NT2/D1 (cell line): ENCODE results near the gene TIGD7.
"Not testable (repeated sequence)": the region's sequence is repeated elsewhere in the genome, so short reads cannot be mapped to it uniquely, and the experiment has no call there.

ENCODE experiments used
- DNase-seq: peaks from one replicate; pipeline ENCODE4 v3.0.0-alpha.2; 2011; ENCODE audit warnings: low read depth, low spot score
- H3K27me3 ChIP-seq: 2 replicates; pipeline ENCODE4 v1.6.0; 2011; ENCODE audit warnings: mild to moderate bottlenecking; ENCODE audit not compliant: insufficient read length, insufficient read depth
- H3K36me3 ChIP-seq: 2 replicates; pipeline ENCODE4 v1.6.1; 2011; ENCODE audit warnings: mild to moderate bottlenecking, low read length, mixed read lengths; ENCODE audit not compliant: insufficient read depth, insufficient read length
- H3K4me1 ChIP-seq: 2 replicates; pipeline ENCODE4 v1.5.1; 2011; ENCODE audit not compliant: insufficient read depth, insufficient read length
- H3K4me3 ChIP-seq: 2 replicates; pipeline ENCODE4 v1.5.1; 2011; ENCODE audit warnings: low read depth; ENCODE audit not compliant: insufficient read length
- H3K9ac ChIP-seq: 2 replicates; pipeline ENCODE4 v1.6.0; 2011; ENCODE audit warnings: low read depth; ENCODE audit not compliant: insufficient read length
- H3K9me3 ChIP-seq: 2 replicates; pipeline ENCODE4 v1.5.1; 2011; ENCODE audit warnings: mild to moderate bottlenecking, low read length; ENCODE audit not compliant: insufficient read depth
- SUZ12 ChIP-seq: IDR thresholded peaks from 2 replicates; pipeline ENCODE4 v1.6.1; 2011; ENCODE audit not compliant: insufficient read length, insufficient read depth; ENCODE audit errors: extremely low read depth
- YY1 ChIP-seq: IDR thresholded peaks from 2 replicates; pipeline ENCODE4 v1.6.1; 2011; ENCODE audit not compliant: insufficient read length, insufficient read depth
- ZNF274 ChIP-seq: IDR thresholded peaks from 2 replicates; pipeline ENCODE4 v1.6.1; 2011; ENCODE audit warnings: mild to moderate bottlenecking, low read depth, low read length

The TIGD7 gene

DNA sequence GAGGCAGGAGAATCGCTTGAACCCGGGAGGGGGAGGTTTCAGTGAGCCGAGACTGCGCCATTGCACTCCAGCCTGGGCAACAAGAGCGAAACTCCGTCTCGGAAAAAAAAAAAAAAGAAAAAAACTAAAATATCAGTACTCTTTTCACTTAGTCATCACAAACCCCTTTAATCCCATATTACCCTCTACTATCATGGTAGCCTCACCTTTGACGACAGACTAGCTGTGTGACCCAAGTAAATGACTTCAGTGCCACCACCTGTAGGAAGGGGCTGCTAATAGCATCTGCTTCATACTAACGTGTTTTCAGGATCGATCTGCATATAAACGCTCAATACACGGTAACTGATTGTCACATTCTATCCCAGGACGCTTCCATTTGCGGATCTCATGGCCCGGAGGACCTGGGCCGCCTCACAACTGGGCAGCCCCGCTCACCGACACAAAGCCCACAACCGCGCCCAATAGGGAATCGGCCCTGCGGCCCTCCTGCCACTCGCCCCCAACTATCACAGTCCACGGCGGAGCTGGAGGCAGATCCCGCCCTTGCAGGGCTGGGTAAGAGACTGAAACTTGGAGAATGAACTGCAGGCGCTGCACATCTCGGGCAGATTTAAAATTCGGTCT, 23.0 kb downstream of the TIGD7 start:
- peak overlapping the region; percentile 97 for H3K9ac ChIP-seq
- no peak for TF ChIP-seq SUZ12
- no peak for TF ChIP-seq ZNF274
- TF ChIP-seq YY1 = no peak
- no peak for DNase-seq
- H3K36me3 ChIP-seq = peaks cover 34% of the 10 kb centered on the region
- H3K27me3 ChIP-seq = no peaks in the 10 kb centered on the region
- peak overlapping the region; percentile 99 for H3K4me3 ChIP-seq
- H3K4me1 ChIP-seq = peaks cover 4% of the 10 kb centered on the region
- peaks cover 17% of the 10 kb centered on the region for H3K9me3 ChIP-seq

DNA sequence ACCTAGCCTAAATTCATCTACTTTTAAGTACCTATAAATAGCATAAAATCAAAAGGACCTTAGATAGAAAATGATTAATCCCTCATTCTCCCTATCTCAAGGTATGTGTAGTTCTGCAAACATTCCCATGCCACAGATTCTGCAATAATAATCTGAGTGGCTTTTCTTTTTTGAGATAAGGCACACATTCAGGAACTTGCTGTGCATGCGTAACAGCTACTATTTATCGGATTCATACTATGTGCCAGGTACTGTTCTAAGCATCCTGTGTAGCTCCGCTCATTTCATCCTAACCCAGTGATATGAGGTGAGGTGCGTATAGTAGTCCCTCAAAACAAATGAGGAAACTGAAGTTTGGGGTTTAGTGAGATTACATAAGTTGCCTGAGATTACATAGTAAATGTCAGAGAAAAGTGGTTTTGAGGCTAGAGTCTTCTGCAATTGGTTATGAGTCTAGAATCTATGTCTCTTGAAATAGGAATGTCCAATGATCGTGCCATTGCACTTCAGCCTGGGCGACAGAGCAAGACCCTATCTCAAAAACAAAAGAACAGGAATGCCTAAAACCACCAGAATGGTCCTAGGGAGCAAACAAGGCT, 23.9 kb downstream of the TIGD7 start:
- Histone ChIP-seq H3K36me3 (peaks cover 25% of the 10 kb centered on the region), H3K9ac (peak overlapping the region; percentile 61)
- TF ChIP-seq YY1 (no peak), SUZ12 (no peak), ZNF274 (no peak)

DNA sequence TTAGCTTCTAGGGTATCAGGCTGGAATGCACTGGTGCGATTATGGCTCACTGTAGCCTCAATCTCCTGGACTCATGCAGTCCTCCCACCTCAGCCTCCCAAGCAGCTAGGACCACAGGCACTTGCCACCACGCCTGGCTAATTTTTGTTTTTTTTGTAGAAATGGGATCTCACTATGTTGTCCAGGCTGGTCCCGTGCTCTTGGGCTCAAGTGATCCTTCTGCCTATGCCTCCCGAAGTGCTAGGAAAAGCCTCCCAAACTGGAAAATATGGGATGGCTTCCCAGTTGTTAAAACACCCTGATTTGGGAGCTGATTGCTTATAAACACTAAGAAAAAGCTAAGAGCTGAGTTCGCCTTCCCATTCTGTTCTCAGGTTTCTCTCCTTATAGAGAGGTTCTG, 28.6 kb downstream of the TIGD7 start:
- no peaks in the 10 kb centered on the region for H3K27me3 ChIP-seq
- no peaks in the 10 kb centered on the region for H3K9me3 ChIP-seq
- TF ChIP-seq SUZ12 = no peak
- TF ChIP-seq YY1 = no peak
- no peak for TF ChIP-seq ZNF274
- no peaks in the 10 kb centered on the region for H3K36me3 ChIP-seq
- no peak for DNase-seq
- H3K4me3 ChIP-seq = no peak overlapping the region
- H3K4me1 ChIP-seq = peaks cover 4% of the 10 kb centered on the region
- no peak overlapping the region for H3K9ac ChIP-seq

More for the DNA sequence above, 23.9 kb downstream of the TIGD7 start:
- no peaks in the 10 kb centered on the region for H3K27me3 ChIP-seq
- H3K9me3 ChIP-seq = peaks cover 8% of the 10 kb centered on the region
- no peak overlapping the region for H3K4me3 ChIP-seq
- no peak for DNase-seq
- peaks cover 4% of the 10 kb centered on the region for H3K4me1 ChIP-seq

DNA sequence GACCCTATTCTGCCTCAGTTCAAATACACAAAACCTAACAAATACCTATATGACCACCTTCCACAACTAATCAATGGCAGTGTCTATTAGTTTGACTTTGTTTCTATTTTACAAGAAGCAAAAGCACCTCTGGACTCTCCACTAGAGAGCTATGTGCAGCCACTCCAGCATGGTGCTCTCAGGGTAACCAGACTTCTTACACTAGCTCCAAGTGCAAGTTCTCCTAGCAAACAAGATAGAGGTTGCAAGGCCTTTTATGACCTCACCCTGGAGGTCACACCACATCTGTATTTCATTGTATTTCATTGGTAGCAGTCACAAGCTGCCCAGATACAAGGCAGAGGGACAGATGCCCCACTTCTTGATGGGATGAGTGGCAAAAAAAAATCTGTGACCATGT, 30.3 kb downstream of the TIGD7 start:
- TF ChIP-seq ZNF274 = no peak
- no peak for TF ChIP-seq SUZ12
- TF ChIP-seq YY1 = no peak

DNA sequence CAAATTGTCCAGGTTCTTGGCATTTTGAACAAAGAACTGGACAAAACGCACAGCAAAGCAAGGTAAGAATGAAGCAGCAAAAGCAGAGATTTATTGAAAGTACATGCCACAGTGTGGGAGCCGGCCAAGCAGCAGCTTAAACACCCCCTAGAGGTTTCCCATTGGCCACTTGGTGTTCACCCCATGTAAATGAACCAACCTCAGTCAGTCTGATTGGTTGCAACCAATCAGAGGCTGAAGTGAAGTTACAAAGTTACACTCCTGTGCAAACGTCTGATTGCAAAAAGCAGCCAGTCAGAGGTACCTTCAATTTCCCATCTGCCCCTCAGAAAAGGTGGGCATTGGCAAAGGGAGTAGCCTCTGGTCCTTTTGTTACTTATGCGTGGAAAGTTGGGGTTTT, 30.7 kb downstream of the TIGD7 start:
- Histone ChIP-seq H3K4me3 (no peak overlapping the region), H3K9ac (no peak overlapping the region), H3K9me3 (no peaks in the 10 kb centered on the region), H3K27me3 (no peaks in the 10 kb centered on the region), H3K4me1 (peaks cover 4% of the 10 kb centered on the region), H3K36me3 (no peaks in the 10 kb centered on the region)
- TF ChIP-seq SUZ12 (no peak), ZNF274 (no peak), YY1 (no peak)
- DNase-seq = no peak

More for the DNA sequence above, 30.3 kb downstream of the TIGD7 start:
- H3K9me3 ChIP-seq = no peaks in the 10 kb centered on the region
- H3K4me1 ChIP-seq = peaks cover 4% of the 10 kb centered on the region
- no peak for DNase-seq
- no peaks in the 10 kb centered on the region for H3K36me3 ChIP-seq
- H3K27me3 ChIP-seq = no peaks in the 10 kb centered on the region
- H3K9ac ChIP-seq = no peak overlapping the region
- no peak overlapping the region for H3K4me3 ChIP-seq

DNA sequence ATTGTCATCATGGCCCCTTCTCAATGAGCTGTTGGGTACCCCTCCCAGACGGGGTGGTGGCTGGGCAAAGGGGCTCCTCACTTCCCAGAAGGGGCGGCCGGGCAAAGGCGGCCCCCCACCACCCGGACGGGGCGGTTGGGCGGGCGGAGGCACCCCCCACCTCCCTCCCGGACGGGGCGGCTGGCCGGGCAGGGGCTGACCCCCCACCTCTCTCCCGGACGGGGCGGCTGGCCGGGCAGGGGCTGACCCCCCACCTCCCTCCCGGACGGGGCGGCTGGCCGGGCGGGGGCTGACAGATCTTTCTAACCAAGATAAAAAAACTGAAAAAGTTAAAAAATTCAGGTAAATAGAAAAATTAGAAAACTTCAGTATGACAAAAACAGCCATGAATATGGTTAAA, 33.9 kb downstream of the TIGD7 start:
- not testable (repeated sequence) for H3K4me1 ChIP-seq, H3K9me3 ChIP-seq, H3K36me3 ChIP-seq, DNase-seq, H3K4me3 ChIP-seq, H3K27me3 ChIP-seq, H3K9ac ChIP-seq

DNA sequence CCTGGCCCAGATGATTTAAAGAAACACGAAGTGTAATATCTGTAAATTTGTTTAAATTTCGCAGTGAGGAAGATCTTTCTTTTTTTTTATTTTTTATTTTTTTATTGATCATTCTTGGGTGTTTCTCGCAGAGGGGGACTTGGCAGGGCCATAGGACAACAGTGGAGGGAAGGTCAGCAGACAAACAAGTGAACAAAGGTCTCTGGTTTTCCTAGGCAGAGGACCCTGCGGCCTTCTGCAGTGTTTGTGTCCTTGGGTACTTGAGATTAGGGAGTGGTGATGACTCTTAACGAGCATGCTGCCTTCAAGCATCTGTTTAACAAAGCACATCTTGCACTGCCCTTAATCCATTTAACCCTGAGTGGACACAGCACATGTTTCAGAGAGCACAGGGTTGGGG, 34.5 kb downstream of the TIGD7 start:
- H3K4me3 ChIP-seq, H3K27me3 ChIP-seq, H3K4me1 ChIP-seq, DNase-seq, H3K36me3 ChIP-seq, H3K9me3 ChIP-seq, H3K9ac ChIP-seq: not testable (repeated sequence)

DNA sequence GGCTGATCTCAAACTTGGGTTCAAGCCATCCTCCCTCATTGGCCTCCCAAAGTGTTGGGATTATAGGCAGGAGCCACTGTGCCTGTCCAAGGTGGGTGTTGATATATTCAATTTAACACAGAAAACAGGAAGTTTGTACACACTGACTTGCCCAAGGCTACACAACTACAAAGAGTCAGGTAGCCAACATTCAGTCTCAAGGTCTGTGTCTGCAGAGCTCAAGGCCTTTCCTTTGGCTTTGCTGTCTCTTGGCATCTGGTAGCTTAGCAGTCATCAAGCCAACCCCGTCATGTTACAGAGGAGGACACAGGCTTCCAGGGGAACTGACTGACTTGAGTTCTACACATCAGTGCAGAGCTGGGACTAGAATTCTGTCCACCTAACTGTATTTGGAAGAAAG, 36.9 kb downstream of the TIGD7 start:
- Histone ChIP-seq H3K4me1 (no peaks in the 10 kb centered on the region), H3K9me3 (no peaks in the 10 kb centered on the region; the same call in 1 of the 2 replicates), H3K4me3 (no peak overlapping the region), H3K27me3 (no peaks in the 10 kb centered on the region), H3K36me3 (no peaks in the 10 kb centered on the region), H3K9ac (no peak overlapping the region)
- TF ChIP-seq YY1 (no peak), SUZ12 (no peak), ZNF274 (no peak)
- DNase-seq = no peak
